ENCODE results near the gene ATP2B2.

ATP2B2 gene

GRCh38 chr3:10497439-10497838 lies 7.9 kb downstream of the ATP2B2 start:
- Histone ChIP-seq H3K9ac (ENCODE audit: low read length) (no peak overlapping the region), H3K27ac (ENCODE audit: low read length, poor library complexity, severe bottlenecking) (no peak overlapping the region), H2BK12ac (ENCODE audit: low read length in 2 of 2) (no peak overlapping the region), H4K8ac (ENCODE audit: low read length) (no peak overlapping the region), H2AFZ (ENCODE audit: low read depth, low read length) (no peak overlapping the region), H3K9me3 (ENCODE audit: control insufficient read depth, low read length) (no peaks in the 10 kb centered on the region), H3K23ac (ENCODE audit: low read length in 2 of 2) (no peak overlapping the region), H3K4me3 (ENCODE audit: insufficient read depth in 1 of 2, low read depth in 1 of 2, low read length in 2 of 2) (no peak overlapping the region), H4K91ac (ENCODE audit: low read length) (no peak overlapping the region), H2BK120ac (ENCODE audit: low read depth, low read length) (no peak overlapping the region), H3K14ac (ENCODE audit: low read length in 2 of 2) (no peak overlapping the region), H3K4me2 (ENCODE audit: low read length, poor library complexity, severe bottlenecking) (no peak overlapping the region), H2BK5ac (ENCODE audit: low read depth, low read length, poor library complexity, severe bottlenecking) (no peak overlapping the region), H3K4me1 (ENCODE audit: control insufficient read depth, insufficient read depth, low read depth, low read length) (peaks cover 3% of the 10 kb centered on the region), H3K4ac (ENCODE audit: low read depth in 1 of 2, low read length in 2 of 2) (no peak overlapping the region), H2BK15ac (ENCODE audit: low read depth, poor library complexity, severe bottlenecking) (no peak overlapping the region), H3K79me1 (replicated peaks; ENCODE audit: low read length, poor library complexity, severe bottlenecking) (no peaks in the 10 kb centered on the region), H3K27me3 (ENCODE audit: control insufficient read depth in 1 of 2, insufficient read depth in 1 of 2, low read length in 2 of 2) (peaks cover 32 to 70% of the 10 kb centered on the region in 2 experiments), H2AK5ac (ENCODE audit: low read length, severe bottlenecking) (no peak overlapping the region), H3K18ac (ENCODE audit: low read depth in 1 of 2, low read length in 2 of 2) (no peak overlapping the region), H3K36me3 (ENCODE audit: control insufficient read depth in 1 of 2, insufficient read depth in 2 of 2, low read depth in 1 of 2, low read length in 2 of 2) (no peaks in the 10 kb centered on the region)
- no peak for DNase-seq
- 88% methylated on average over 4 of the region's 4 CpGs for WGBS

GRCh38 chr3:10496121-10496863 lies 9.1 kb downstream of the ATP2B2 start:
- Histone ChIP-seq H2AFZ (ENCODE audit: low read depth, low read length) (no peak overlapping the region), H3K27ac (ENCODE audit: low read length, poor library complexity, severe bottlenecking) (no peak overlapping the region), H3K23ac (ENCODE audit: low read length in 2 of 2) (no peak overlapping the region), H2BK12ac (ENCODE audit: low read length in 2 of 2) (no peak overlapping the region), H2AK5ac (ENCODE audit: low read length, severe bottlenecking) (no peak overlapping the region), H3K9ac (ENCODE audit: low read length) (no peak overlapping the region), H3K4ac (ENCODE audit: low read depth in 1 of 2, low read length in 2 of 2) (no peak overlapping the region), H3K18ac (ENCODE audit: low read depth in 1 of 2, low read length in 2 of 2) (no peak overlapping the region), H3K9me3 (ENCODE audit: control insufficient read depth, low read length) (no peaks in the 10 kb centered on the region), H2BK15ac (ENCODE audit: low read depth, poor library complexity, severe bottlenecking) (no peak overlapping the region), H3K36me3 (ENCODE audit: control insufficient read depth in 1 of 2, insufficient read depth in 2 of 2, low read depth in 1 of 2, low read length in 2 of 2) (no peaks in the 10 kb centered on the region), H4K8ac (ENCODE audit: low read length) (no peak overlapping the region), H3K79me1 (replicated peaks; ENCODE audit: low read length, poor library complexity, severe bottlenecking) (no peaks in the 10 kb centered on the region), H3K4me3 (ENCODE audit: insufficient read depth in 1 of 2, low read depth in 1 of 2, low read length in 2 of 2) (no peak overlapping the region), H2BK120ac (ENCODE audit: low read depth, low read length) (no peak overlapping the region), H3K14ac (ENCODE audit: low read length in 2 of 2) (no peak overlapping the region), H3K27me3 (ENCODE audit: control insufficient read depth in 1 of 2, insufficient read depth in 1 of 2, low read length in 2 of 2) (peaks cover 32 to 69% of the 10 kb centered on the region in 2 experiments), H2BK5ac (ENCODE audit: low read depth, low read length, poor library complexity, severe bottlenecking) (no peak overlapping the region), H3K4me1 (ENCODE audit: control insufficient read depth, insufficient read depth, low read depth, low read length) (peaks cover 3% of the 10 kb centered on the region), H4K91ac (ENCODE audit: low read length) (no peak overlapping the region), H3K4me2 (ENCODE audit: low read length, poor library complexity, severe bottlenecking) (no peak overlapping the region)
- 55% methylated on average over 11 of the region's 11 CpGs for WGBS
- no peak for DNase-seq

GRCh38 chr3:10495614-10496013 lies 9.8 kb downstream of the ATP2B2 start:
- H3K4me1 ChIP-seq (ENCODE audit: control insufficient read depth, insufficient read depth, low read depth, low read length) = peaks cover 3% of the 10 kb centered on the region
- H3K23ac ChIP-seq (ENCODE audit: low read length in 2 of 2) = no peak overlapping the region
- H2BK15ac ChIP-seq (ENCODE audit: low read depth, poor library complexity, severe bottlenecking) = no peak overlapping the region
- H2AK5ac ChIP-seq (ENCODE audit: low read length, severe bottlenecking) = no peak overlapping the region
- no peak overlapping the region for H3K4ac ChIP-seq (ENCODE audit: low read depth in 1 of 2, low read length in 2 of 2)
- peaks cover 28 to 65% of the 10 kb centered on the region in 2 experiments for H3K27me3 ChIP-seq (ENCODE audit: control insufficient read depth in 1 of 2, insufficient read depth in 1 of 2, low read length in 2 of 2)
- no peak overlapping the region for H2BK12ac ChIP-seq (ENCODE audit: low read length in 2 of 2)
- H4K91ac ChIP-seq (ENCODE audit: low read length) = no peak overlapping the region
- no peak overlapping the region for H2AFZ ChIP-seq (ENCODE audit: low read depth, low read length)
- no peak overlapping the region for H3K4me2 ChIP-seq (ENCODE audit: low read length, poor library complexity, severe bottlenecking)
- no peak overlapping the region for H4K8ac ChIP-seq (ENCODE audit: low read length)
- H3K79me1 ChIP-seq (replicated peaks; ENCODE audit: low read length, poor library complexity, severe bottlenecking) = no peaks in the 10 kb centered on the region
- H3K4me3 ChIP-seq (ENCODE audit: insufficient read depth in 1 of 2, low read depth in 1 of 2, low read length in 2 of 2) = no peak overlapping the region
- H3K9me3 ChIP-seq (ENCODE audit: control insufficient read depth, low read length) = no peaks in the 10 kb centered on the region
- no peak overlapping the region for H3K9ac ChIP-seq (ENCODE audit: low read length)
- 52% methylated on average over 3 of the region's 5 CpGs for WGBS
- H3K14ac ChIP-seq (ENCODE audit: low read length in 2 of 2) = no peak overlapping the region
- H3K36me3 ChIP-seq (ENCODE audit: control insufficient read depth in 1 of 2, insufficient read depth in 2 of 2, low read depth in 1 of 2, low read length in 2 of 2) = no peaks in the 10 kb centered on the region
- H2BK120ac ChIP-seq (ENCODE audit: low read depth, low read length) = no peak overlapping the region
- H2BK5ac ChIP-seq (ENCODE audit: low read depth, low read length, poor library complexity, severe bottlenecking) = no peak overlapping the region
- no peak overlapping the region for H3K27ac ChIP-seq (ENCODE audit: low read length, poor library complexity, severe bottlenecking)
- no peak overlapping the region for H3K18ac ChIP-seq (ENCODE audit: low read depth in 1 of 2, low read length in 2 of 2)
- no peak for DNase-seq

GRCh38 chr3:10495003-10495402 lies 10.4 kb downstream of the ATP2B2 start:
- Histone ChIP-seq H2BK5ac (ENCODE audit: low read depth, low read length, poor library complexity, severe bottlenecking) (no peak overlapping the region), H3K23ac (ENCODE audit: low read length in 2 of 2) (no peak overlapping the region), H3K14ac (ENCODE audit: low read length in 2 of 2) (no peak overlapping the region), H3K4ac (ENCODE audit: low read depth in 1 of 2, low read length in 2 of 2) (no peak overlapping the region), H2BK15ac (ENCODE audit: low read depth, poor library complexity, severe bottlenecking) (no peak overlapping the region), H3K9ac (ENCODE audit: low read length) (no peak overlapping the region), H4K91ac (ENCODE audit: low read length) (no peak overlapping the region), H3K27me3 (ENCODE audit: control insufficient read depth in 1 of 2, insufficient read depth in 1 of 2, low read length in 2 of 2) (peaks cover 24 to 58% of the 10 kb centered on the region in 2 experiments), H3K79me1 (replicated peaks; ENCODE audit: low read length, poor library complexity, severe bottlenecking) (no peaks in the 10 kb centered on the region), H3K4me1 (ENCODE audit: control insufficient read depth, insufficient read depth, low read depth, low read length) (peaks cover 3% of the 10 kb centered on the region), H3K36me3 (ENCODE audit: control insufficient read depth in 1 of 2, insufficient read depth in 2 of 2, low read depth in 1 of 2, low read length in 2 of 2) (no peaks in the 10 kb centered on the region), H2AK5ac (ENCODE audit: low read length, severe bottlenecking) (no peak overlapping the region), H3K27ac (ENCODE audit: low read length, poor library complexity, severe bottlenecking) (no peak overlapping the region), H2BK12ac (ENCODE audit: low read length in 2 of 2) (no peak overlapping the region), H3K9me3 (ENCODE audit: control insufficient read depth, low read length) (no peaks in the 10 kb centered on the region), H3K18ac (ENCODE audit: low read depth in 1 of 2, low read length in 2 of 2) (no peak overlapping the region), H2AFZ (ENCODE audit: low read depth, low read length) (no peak overlapping the region), H4K8ac (ENCODE audit: low read length) (no peak overlapping the region), H2BK120ac (ENCODE audit: low read depth, low read length) (no peak overlapping the region), H3K4me3 (ENCODE audit: insufficient read depth in 1 of 2, low read depth in 1 of 2, low read length in 2 of 2) (no peak overlapping the region), H3K4me2 (ENCODE audit: low read length, poor library complexity, severe bottlenecking) (no peak overlapping the region)
- no peak for DNase-seq
- WGBS = 48% methylated on average over 4 of the region's 4 CpGs
